C4-2B (cell line): ENCODE measurements around the gene PTPRM.

Experiments
- H3K27ac ChIP-seq: fragments of 450-650 bp; 2 replicates; pipeline ENCODE4 v1.5.1; 2017
- ZFX ChIP-seq: fragments of 450-650 bp; IDR thresholded peaks from 2 replicates; pipeline ENCODE4 v1.6.1; 2017
- TF ChIP-seq, protein P1 (sequence below): fragments of 450-650 bp; conservative IDR thresholded peaks from 2 replicates; pipeline ENCODE4 v1.5.1; 2017; ENCODE audit warnings: mild to moderate bottlenecking

PTPRM gene

DNA sequence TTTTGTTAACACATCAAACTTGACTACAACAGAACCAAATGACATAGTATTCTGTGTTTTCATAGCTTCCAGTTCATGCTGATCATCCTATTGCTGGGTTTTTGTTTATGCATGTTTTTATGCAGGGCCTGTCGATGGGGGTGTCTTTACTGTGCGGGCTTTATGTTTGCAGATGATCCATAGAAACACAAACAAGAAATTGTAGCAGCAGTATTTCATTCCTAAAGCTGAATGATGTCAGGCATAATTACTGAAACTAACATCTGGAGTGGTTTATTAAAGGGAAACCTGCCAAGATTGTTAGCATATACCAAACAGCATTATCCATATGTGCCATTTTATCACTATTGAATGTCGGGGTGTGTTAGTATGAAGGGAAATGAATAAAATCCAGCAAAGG is 129.7 kb downstream of the PTPRM start:
- TF ChIP-seq ZFX, result no peak
- TF ChIP-seq, protein P1, sequence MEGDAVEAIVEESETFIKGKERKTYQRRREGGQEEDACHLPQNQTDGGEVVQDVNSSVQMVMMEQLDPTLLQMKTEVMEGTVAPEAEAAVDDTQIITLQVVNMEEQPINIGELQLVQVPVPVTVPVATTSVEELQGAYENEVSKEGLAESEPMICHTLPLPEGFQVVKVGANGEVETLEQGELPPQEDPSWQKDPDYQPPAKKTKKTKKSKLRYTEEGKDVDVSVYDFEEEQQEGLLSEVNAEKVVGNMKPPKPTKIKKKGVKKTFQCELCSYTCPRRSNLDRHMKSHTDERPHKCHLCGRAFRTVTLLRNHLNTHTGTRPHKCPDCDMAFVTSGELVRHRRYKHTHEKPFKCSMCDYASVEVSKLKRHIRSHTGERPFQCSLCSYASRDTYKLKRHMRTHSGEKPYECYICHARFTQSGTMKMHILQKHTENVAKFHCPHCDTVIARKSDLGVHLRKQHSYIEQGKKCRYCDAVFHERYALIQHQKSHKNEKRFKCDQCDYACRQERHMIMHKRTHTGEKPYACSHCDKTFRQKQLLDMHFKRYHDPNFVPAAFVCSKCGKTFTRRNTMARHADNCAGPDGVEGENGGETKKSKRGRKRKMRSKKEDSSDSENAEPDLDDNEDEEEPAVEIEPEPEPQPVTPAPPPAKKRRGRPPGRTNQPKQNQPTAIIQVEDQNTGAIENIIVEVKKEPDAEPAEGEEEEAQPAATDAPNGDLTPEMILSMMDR, result no peak
- H3K27ac ChIP-seq, result no peak overlapping the region

DNA sequence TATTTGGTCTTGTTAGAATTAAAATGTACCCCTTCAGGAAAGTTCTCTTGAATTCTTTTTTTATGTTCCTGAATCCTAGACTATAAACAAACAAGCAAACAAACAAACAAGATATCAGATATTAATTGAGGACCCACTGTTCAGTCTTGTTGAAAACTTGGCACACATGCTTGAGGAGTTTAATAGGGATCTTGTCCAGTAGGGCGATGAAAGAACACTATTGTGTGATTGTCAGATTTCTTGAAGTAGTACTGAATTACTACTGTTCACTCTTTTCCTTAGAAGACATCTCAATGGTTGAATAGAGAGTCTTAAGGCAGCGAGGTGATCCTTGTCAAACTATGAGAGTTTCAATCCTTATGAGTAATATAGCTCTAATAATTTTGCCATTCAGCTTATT is 130.2 kb downstream of the PTPRM start:
- H3K27ac ChIP-seq, result no peak overlapping the region
- TF ChIP-seq, protein P1, result no peak
- no peak for TF ChIP-seq ZFX

DNA sequence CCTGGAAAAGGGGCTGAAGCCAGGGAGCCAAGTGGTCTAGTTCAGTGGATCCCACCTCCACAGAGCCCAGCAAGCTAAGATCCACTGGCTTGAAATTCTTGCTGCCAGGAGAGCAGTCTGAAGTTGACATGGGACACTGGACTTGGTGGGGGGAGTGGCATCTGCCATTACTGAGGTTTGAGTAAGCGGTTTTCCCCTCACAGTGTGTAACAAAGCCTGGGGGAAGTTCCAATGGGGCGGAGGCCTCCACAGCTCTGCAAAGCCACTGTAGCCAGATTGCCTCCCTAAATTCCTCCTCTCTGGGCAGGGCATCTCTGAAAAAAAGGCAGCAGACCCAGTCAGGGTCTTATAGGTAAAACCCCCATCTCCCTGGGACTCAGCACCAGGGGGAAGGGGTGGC is 144.4 kb downstream of the PTPRM start:
- no peak for TF ChIP-seq ZFX
- TF ChIP-seq, protein P1, result no peak
- H3K27ac ChIP-seq, result no peak overlapping the region

DNA sequence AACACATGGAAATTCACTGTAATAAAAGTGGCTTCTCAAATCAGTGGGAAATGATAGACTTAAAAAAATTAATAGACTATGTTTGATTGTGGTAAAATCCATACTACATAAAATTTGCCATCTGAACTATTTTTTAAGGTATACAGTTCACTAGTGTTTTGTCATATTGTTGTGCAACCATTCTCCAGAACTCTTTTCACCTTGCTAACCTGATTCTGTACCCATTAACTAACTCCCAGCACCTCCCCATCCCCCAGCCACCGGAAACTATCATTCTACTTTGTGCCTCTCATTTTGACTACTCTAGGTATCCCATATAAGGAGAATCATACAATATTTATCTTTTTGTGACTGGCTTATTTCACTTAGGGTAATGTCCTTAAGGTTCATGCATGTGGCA is 153.3 kb downstream of the PTPRM start:
- H3K27ac ChIP-seq, result no peak overlapping the region
- TF ChIP-seq, protein P1, result no peak
- TF ChIP-seq ZFX, result no peak

DNA sequence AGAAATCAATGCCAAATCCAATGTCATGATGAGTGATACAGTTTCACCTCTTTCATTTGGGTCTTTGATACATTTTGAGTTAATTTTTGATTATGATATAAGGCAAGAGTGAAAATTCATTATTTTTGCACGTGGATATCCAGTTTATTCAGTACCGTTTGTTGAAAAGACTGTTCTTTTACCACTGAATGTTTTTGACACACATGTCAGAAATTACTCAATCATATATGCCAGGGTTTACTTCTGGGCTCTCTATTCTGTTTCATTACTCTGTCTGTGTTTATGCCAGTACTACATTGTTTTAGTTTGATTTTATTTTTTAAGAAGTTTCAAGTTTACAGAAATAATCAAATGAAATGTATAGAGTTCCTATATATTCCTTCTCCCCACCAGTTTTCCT is 154.4 kb downstream of the PTPRM start:
- no peak for TF ChIP-seq ZFX
- TF ChIP-seq, protein P1, result no peak
- no peak overlapping the region for H3K27ac ChIP-seq

DNA sequence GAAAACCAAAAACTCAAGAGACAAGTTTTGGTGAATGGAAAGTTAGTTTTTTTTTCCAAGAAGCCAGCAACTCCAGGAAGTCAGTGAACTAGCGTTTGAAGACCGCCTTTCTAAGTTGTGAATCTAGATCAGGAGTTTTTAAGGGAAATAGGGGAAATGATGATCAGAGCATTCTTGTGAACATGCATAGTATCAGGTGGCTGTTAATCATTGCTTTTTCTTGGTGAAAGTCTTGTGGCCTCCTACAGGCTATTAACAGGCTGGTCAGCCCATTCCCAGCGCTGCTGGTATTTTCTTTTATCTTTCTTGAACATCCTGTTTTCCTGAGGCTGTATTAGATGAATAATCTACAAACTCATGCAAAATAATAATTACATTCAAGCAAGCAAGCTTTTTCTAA is 155.8 kb downstream of the PTPRM start:
- no peak overlapping the region for H3K27ac ChIP-seq
- TF ChIP-seq, protein P1, result no peak
- TF ChIP-seq ZFX, result no peak

DNA sequence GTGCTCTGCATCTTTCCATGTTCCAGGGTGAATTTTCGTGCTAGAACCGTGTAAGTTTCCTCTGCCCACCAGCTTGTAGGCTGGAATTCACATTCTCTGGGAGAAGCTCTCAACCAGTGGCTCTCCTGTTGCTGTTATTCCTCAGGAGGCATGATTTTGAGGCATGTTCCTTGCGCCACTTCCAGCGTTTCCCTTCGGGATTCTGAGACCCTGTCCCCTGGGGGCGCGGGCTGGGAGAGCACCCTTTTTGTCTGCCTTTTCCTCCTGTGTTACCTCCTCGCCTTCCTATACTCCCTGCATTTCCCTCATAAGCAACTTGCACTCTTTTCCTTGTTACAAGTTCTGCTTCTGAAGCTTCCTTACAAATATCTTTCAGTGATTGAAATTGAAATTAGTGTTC is 156.4 kb downstream of the PTPRM start:
- TF ChIP-seq, protein P1, result no peak
- no peak for TF ChIP-seq ZFX
- no peak overlapping the region for H3K27ac ChIP-seq
